Smooth muscle cell (in vitro differentiated cells): ENCODE results near the gene PLB1. TPM values are rescaled to one million over a fixed set of nuclear protein-coding genes. Genes with fewer than 3 reads are reported as not detected.

Experiments used
- DNase-seq: peaks from one replicate; lab custom pipeline; 2025; ENCODE audit not compliant: unreplicated experiment; lab: John Stamatoyannopoulos, UW
- H2AFZ ChIP-seq: fragments of 200-600 bp; sonication (generic); 2 replicates; pipeline ENCODE4 v1.6.0; 2016; ENCODE audit warnings: antibody characterized with exemption, low read depth, mild to moderate bottlenecking
- H3F3A ChIP-seq: fragments of 200-600 bp; sonication (generic); 2 replicates; pipeline ENCODE4 v1.6.0; 2017; ENCODE audit warnings: antibody characterized with exemption, low read depth
- H3K27ac ChIP-seq: fragments of 200-600 bp; sonication (generic); 2 replicates; pipeline ENCODE4 v1.5.1; 2016; ENCODE audit warnings: low read depth, mild to moderate bottlenecking
- H3K27me3 ChIP-seq: fragments of 200-600 bp; sonication (generic); 2 replicates; pipeline ENCODE4 v1.6.1; 2016; ENCODE audit warnings: low read depth, mild to moderate bottlenecking
- H3K36me3 ChIP-seq: fragments of 200-600 bp; sonication (generic); 2 replicates; pipeline ENCODE4 v1.5.1; 2016; ENCODE audit warnings: low read depth
- H3K4me1 ChIP-seq: fragments of 200-600 bp; sonication (generic); 2 replicates; pipeline ENCODE4 v1.5.1; 2016; ENCODE audit warnings: low read depth
- H3K4me2 ChIP-seq: fragments of 200-600 bp; sonication (generic); 2 replicates; pipeline ENCODE4 v1.6.0; 2016; ENCODE audit warnings: mild to moderate bottlenecking
- H3K4me3 ChIP-seq: fragments of 200-600 bp; sonication (generic); 2 replicates; pipeline ENCODE4 v1.5.1; 2016; ENCODE audit warnings: mild to moderate bottlenecking
- H3K79me2 ChIP-seq: fragments of 200-600 bp; sonication (generic); 2 replicates; pipeline ENCODE4 v1.6.0; 2016; ENCODE audit warnings: low read depth, mild to moderate bottlenecking
- H3K9ac ChIP-seq: fragments of 200-600 bp; sonication (generic); 2 replicates; pipeline ENCODE4 v1.6.0; 2016; ENCODE audit warnings: low read depth
- H3K9me3 ChIP-seq: fragments of 200-600 bp; sonication (generic); replicated peaks from 2 replicates; pipeline ENCODE4 v1.5.1; 2016; ENCODE audit warnings: low read depth
- H4K20me1 ChIP-seq: fragments of 200-600 bp; sonication (generic); 2 replicates; pipeline ENCODE4 v1.6.0; 2016; ENCODE audit warnings: low read depth
- CTCF ChIP-seq: fragments of 200-600 bp; sonication (generic); IDR thresholded peaks from 2 replicates; pipeline ENCODE4 v1.5.1; 2017; ENCODE audit warnings: borderline replicate concordance, mild to moderate bottlenecking, antibody characterized with exemption; ENCODE audit not compliant: insufficient read depth, poor library complexity, severe bottlenecking
- WGBS: methylation state at CpG from one replicate; pipeline ENCODE4 v1.1.7; 2016; ENCODE audit warnings: low lambda C conversion rate; 5-methylcytosine and 5-hydroxymethylcytosine counted together
- polyA plus RNA-seq: library from polyadenylated mRNA; unstranded; fragments of >200 nt; fragmentation: Nextera tagmentation; extraction: Ambion mirVana; gene quantifications from 2 replicates; pipeline ENCODE4 v1.2.1, GENCODE V29; 2016
- total RNA-seq: library from RNA; depleted of rRNA; stranded (reverse); fragments of >200 nt; gene quantifications from 2 replicates; pipeline ENCODE4 v1.2.3, GENCODE V29; 2014

Gene PLB1
- total and polyA plus RNA-seq, 2 experiments from 2014 or later, result 0.75 to 8.7 TPM

- H3K4me3 ChIP-seq, result no peak overlapping the region
- H3K27me3 ChIP-seq, result no peaks in the 10 kb centered on the region
- H3K27ac ChIP-seq, result no peak overlapping the region
- no peak overlapping the region for H3K9ac ChIP-seq
- H3K4me2 ChIP-seq, result no peak overlapping the region
- H2AFZ ChIP-seq, result no peak overlapping the region
- no peaks in the 10 kb centered on the region for H4K20me1 ChIP-seq
- no peaks in the 10 kb centered on the region for H3K36me3 ChIP-seq
- DNase-seq, result no peak
- WGBS, result 74% methylated on average over 1 of the region's 1 CpG
- H3K9me3 ChIP-seq, result no peaks in the 10 kb centered on the region
- H3K4me1 ChIP-seq, result no peaks in the 10 kb centered on the region
- H3F3A ChIP-seq, result no peaks in the 10 kb centered on the region
- H3K79me2 ChIP-seq, result no peaks in the 10 kb centered on the region
- TF ChIP-seq CTCF, result no peak
Observed at GRCh38 chr2:28492282-28492681, 3.6 kb upstream of the PLB1 start.

- no peaks in the 10 kb centered on the region for H3K4me1 ChIP-seq
- H3K27ac ChIP-seq, result no peak overlapping the region
- no peaks in the 10 kb centered on the region for H3K79me2 ChIP-seq
- no peaks in the 10 kb centered on the region for H3K36me3 ChIP-seq
- TF ChIP-seq CTCF, result no peak
- no peaks in the 10 kb centered on the region for H4K20me1 ChIP-seq
- H3K4me2 ChIP-seq, result no peak overlapping the region
- no peaks in the 10 kb centered on the region for H3K27me3 ChIP-seq
- no peaks in the 10 kb centered on the region for H3K9me3 ChIP-seq
- DNase-seq, result no peak
- no peak overlapping the region for H3K4me3 ChIP-seq
- WGBS, result 93% methylated on average over 6 of the region's 6 CpGs
- no peaks in the 10 kb centered on the region for H3F3A ChIP-seq
- no peak overlapping the region for H3K9ac ChIP-seq
- H2AFZ ChIP-seq, result no peak overlapping the region
Observed at GRCh38 chr2:28493636-28494035, 2.2 kb upstream of the PLB1 start.

- no peak overlapping the region for H3K4me2 ChIP-seq
- H3K9ac ChIP-seq, result no peak overlapping the region
- no peak overlapping the region for H2AFZ ChIP-seq
- no peaks in the 10 kb centered on the region for H4K20me1 ChIP-seq
- no peaks in the 10 kb centered on the region for H3F3A ChIP-seq
- no peaks in the 10 kb centered on the region for H3K79me2 ChIP-seq
- no peak for DNase-seq
- 67% methylated on average over 4 of the region's 4 CpGs for WGBS
- H3K27me3 ChIP-seq, result no peaks in the 10 kb centered on the region
- no peaks in the 10 kb centered on the region for H3K4me1 ChIP-seq
- H3K4me3 ChIP-seq, result no peak overlapping the region
- no peak for TF ChIP-seq CTCF
- no peaks in the 10 kb centered on the region for H3K36me3 ChIP-seq
- no peaks in the 10 kb centered on the region for H3K9me3 ChIP-seq
- no peak overlapping the region for H3K27ac ChIP-seq
Observed at GRCh38 chr2:28496781-28497180, 921 bp downstream of the PLB1 start.

DNA sequence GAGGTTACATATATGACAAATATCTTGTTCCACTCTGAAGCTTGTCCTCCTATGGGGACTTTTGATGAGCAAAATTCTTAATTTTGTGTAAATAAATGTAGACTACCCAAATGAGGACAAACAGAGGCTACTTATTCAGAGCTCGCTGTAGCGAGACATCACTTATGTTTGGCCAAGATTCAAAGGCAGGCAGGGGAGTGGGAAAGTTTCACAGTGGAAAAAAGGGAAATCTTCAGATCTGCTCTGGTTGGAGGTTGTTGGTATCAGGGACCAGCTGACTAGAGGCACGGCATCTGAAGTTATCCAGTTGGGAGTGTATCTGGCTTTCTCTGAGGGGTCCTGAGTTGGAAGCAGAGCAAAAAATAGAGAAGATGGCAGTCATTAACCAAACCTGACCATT, 1.3 kb downstream of the PLB1 start:
- H3K9ac ChIP-seq, result no peak overlapping the region
- H4K20me1 ChIP-seq, result no peaks in the 10 kb centered on the region
- no peaks in the 10 kb centered on the region for H3K79me2 ChIP-seq
- H3K4me3 ChIP-seq, result no peak overlapping the region
- H3K4me1 ChIP-seq, result no peaks in the 10 kb centered on the region
- H3K4me2 ChIP-seq, result no peak overlapping the region
- DNase-seq, result no peak
- no peaks in the 10 kb centered on the region for H3K27me3 ChIP-seq
- H3K9me3 ChIP-seq, result no peaks in the 10 kb centered on the region
- H3F3A ChIP-seq, result no peaks in the 10 kb centered on the region
- WGBS, result 92% methylated on average over 3 of the region's 3 CpGs
- H3K36me3 ChIP-seq, result no peaks in the 10 kb centered on the region
- no peak for TF ChIP-seq CTCF
- H3K27ac ChIP-seq, result no peak overlapping the region
- no peak overlapping the region for H2AFZ ChIP-seq
